ENCODE data around the gene HEATR9.
A peak's percentile ranks its signal among the peaks of the same experiment; 100 is the strongest.

HEATR9 gene

DNA sequence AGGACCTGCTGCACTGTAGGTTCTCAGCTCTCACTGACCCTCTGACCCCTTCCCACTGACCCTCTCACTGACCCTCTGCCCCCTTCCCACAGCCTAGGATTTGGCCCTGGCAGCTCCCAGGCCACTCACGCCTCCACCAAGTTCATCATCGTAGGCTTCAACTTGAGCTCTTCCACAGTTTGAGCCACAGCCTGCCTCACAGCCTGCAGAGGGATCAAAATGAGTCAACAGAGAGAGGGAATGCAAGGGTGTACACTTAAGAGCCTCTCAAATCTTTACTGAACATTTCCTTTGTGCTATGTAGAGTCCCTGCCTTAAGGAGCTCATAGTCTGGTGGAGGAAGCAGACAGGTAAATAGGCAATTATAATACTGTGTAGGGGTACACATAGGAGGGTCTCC is 12.1 kb downstream of the HEATR9 start:
- DNase-seq: no peak

DNA sequence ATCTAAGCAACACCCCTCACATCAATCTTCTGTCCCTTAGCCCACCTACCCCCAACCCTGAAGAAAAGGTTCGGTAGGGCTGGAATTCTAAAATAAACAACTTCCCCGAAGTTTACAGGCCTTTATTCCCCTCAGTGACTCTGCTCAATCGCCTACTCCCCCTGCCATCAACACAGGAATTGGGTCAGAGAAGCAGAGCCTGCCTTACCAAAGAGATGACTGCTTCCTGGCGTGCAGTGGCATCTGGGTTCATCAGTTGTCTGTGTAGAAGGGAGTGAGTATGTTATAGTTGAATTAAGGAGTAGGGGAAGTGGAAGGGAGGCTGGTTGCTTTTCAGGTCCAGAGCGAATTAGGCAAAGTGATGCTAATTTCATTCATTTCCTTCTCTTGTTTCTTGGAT is 12.7 kb downstream of the HEATR9 start:
- no peak for DNase-seq

- peak in 1 of 2 experiments; percentile 26 for DNase-seq
Measured at GRCh38 chr17:35849469-35850348, 19.0 kb downstream of the HEATR9 start.

GRCh38 chr17:35847633-35848373 is 20.9 kb downstream of the HEATR9 start:
- no peak for DNase-seq

DNA sequence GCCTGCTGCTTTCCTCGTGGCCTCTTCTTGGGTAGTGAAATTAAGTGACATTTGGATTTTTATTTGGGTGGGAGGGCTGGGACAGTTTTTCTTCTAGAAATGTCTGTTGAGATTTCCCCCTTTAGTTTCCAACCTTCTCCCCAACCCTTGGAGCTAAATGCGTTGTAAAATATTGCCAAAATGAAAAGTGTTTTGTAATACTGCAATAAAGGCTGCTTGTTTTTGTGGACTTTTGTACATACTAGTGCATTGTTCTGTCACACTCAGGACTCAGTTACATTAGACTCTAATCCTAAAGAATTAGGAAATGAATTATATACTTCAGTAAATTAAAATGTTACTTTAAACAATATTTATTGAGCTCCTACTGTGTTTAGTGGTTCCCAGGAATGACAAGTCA is 21.7 kb downstream of the HEATR9 start:
- DNase-seq: no peak

DNA sequence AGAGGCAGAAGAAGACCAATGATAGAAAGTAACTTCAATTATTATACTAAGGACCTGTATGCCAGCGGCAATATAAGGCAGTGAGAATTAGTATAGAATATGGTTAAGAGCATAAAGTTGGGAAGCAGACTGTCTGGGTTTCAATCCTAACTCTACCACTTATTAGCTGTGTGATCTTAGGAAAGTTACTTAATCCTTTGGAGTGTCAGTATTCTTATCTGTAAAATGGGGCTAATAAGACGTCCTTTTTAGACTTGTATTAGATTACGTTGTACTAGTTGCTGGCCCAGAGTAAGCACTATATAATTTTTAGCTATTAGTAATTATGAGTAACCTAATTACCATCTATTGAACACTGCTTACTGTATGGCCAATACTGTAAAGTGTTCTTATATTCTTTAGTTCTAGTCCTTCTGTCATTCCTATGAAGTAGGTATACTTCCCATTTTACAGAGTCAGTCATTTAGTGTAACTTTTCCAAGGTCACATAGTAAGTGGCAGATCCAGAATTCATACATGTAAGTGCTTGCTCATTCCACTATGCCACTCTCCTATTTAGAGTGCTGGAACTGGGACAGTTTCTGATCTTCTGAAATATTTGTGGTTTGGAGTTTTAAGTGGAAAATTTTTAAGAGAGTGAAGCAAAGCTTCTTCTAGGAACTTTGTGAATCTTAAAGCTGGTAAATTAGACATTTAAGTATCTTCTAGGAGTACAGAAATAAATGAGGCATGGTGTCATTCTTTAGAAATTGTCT is 22.5 kb downstream of the HEATR9 start:
- no peak for DNase-seq

- DNase-seq: no peak
Measured at GRCh38 chr17:35844547-35844946, 24.1 kb downstream of the HEATR9 start.

- DNase-seq: no peak
Measured at GRCh38 chr17:35843698-35844097, 25.0 kb downstream of the HEATR9 start.

GRCh38 chr17:35842239-35842638 is 26.5 kb downstream of the HEATR9 start:
- no peak for DNase-seq

- DNase-seq: no peak
Measured at GRCh38 chr17:35841505-35841904, 27.2 kb downstream of the HEATR9 start.

DNA sequence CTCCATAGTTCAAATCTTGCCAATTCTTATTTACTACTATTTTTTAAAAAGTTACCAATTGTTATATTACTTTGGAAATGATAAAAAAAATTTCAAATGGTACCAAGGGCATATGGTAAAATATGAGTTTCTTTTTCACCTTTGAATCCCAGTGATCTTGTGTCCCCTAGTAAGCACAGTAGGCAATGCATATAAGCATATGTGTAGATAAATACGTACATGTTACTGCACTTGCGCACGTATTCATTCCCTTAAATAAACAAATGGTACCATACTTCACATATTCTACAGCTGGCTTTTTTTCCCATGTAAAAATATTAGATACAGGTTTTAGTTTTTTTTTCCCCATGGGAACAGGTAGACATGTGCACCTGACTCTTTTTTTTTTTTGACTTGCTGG is 27.6 kb downstream of the HEATR9 start:
- DNase-seq: no peak

DNA sequence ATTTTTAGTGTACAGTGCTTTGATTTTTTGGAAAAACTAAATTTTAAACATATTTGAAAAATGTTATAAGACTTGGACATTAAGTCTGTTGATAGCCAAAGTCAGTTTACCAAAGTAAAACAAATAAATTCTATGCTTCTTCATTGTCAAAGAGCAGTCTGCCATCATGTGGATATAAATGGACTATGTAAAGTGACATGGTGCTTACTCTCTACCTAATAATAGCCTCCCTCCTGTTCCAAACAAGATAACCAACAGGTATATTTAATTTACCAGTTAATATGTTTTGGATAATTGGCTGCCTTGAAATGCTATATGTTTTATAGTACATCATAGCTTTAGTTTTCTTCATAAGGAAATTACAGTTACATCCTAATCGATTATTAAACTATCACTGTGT is 43.5 kb downstream of the HEATR9 start:
- no peak for DNase-seq

- DNase-seq: no peak
Measured at GRCh38 chr17:35821308-35821707, 47.4 kb downstream of the HEATR9 start.

DNA sequence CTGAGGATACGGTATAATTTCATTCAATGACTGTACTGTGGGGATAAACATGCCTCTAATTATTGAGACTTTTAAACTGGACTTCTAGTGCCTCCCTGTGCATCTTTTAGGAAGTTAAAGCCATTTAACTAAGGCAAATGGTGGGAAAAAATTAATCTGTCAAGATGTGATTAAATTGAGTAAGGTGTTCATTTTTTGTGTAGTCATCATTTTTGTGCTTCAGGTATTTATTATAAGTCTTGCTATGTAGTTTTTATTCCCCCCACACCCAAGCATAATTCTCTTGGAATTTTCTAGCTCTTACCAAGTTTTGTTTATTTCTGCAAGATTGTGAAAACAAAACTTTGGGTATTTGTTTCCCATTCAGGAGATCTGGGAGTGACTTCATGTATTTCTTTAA is 49.2 kb downstream of the HEATR9 start:
- DNase-seq: no peak

- no peak for DNase-seq
Measured at GRCh38 chr17:35817196-35817595, 51.5 kb downstream of the HEATR9 start.

DNA sequence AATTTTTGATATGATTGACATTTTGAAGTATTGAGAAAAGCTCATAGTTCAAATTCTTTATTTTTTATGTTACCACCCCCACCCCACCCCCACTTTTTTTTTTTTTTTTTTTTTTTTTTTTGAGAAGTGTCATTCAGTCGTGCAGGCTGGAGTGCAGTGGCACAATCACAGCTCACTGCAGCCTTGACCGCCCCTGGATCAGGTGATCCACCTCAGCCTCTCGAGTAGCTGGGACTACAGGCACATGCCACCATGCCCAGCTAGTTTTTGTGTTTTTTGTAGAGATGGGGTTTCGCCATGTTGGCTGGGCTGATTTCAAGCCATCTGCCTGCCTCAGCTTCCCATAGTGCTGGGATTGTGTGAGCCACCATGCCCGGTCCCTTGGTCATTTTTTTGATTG is 52.0 kb downstream of the HEATR9 start:
- no peak for DNase-seq

GRCh38 chr17:35812456-35812855 is 56.2 kb downstream of the HEATR9 start:
- DNase-seq: no peak

DNA sequence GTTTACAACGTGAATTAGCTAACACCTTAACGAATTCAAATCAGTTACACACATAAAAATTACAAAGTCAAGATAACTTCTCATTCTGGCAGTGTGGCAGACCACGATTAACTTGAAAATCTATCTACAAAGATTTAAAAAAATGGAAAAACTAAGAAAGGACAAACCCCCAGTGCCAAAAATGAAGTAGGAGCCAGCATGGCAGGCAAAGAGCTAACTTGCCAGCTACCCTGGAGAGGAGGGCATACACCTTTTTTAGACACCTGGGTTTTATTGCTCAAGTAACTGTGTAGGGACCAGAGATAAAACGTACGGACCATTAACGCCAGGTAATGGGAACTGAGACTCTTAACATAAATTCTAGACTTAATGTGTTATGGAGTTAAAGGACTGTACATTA is 56.9 kb downstream of the HEATR9 start:
- DNase-seq: no peak

GRCh38 chr17:35809855-35810461 is 58.7 kb downstream of the HEATR9 start:
- DNase-seq: no peak

DNA sequence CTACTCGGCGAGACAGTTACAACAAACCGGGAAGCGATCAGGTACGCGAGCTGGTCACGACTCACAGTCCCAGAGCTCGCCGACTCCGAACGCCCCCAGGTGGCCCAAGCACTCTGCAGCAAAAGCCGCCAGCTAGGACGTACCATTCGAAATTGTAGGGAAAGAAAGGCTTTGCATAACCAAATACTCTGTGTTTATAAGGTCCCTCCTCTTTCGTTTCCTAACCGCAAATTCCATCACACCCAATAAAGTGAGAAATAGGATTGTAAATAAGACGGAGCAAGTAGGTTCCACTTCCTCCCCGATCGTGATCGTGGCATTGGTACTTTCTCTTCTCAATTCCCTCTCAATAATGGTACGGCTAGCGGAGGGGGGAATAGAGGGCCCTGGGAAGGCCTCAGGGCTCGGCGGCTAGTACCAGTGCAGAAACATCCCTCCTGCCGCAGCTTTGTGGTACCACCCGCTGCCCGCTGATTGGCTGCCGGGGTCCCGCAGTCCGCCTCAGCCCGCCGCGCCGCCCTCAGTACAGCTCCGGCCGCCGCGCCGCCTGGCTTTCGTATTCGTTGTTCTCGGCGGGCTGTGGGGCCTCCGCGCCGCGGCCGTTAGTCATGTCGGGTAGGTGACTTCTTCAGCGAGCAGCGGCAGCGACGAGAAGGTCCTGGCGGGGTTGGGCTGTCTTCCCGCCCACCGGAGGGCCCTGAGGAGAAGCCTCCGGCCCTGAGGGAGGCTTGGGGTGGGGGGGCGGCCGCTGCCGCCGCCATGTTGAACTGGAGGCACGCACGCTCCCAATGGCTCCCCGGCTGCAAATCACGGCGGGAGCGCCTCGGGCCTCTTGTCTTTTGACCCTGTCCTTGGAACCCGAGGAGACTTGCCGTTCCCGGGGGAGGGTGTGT is 59.5 kb downstream of the HEATR9 start, which contains the start of gene TAF15:
Gene TAF15, plus strand, starts transcription at position 523 of the 893 bp plus-strand sequence. Its CDS starts 86 bp downstream, at position 609.
- peak; percentile 93 to 95 for DNase-seq

- DNase-seq: no peak
Measured at GRCh38 chr17:35808240-35808961, 60.3 kb downstream of the HEATR9 start.
